Activated CD4-positive, alpha-beta T cell treated with anti-CD3 and anti-CD28 coated beads, Interleukin-10, Interleukin-2, amounts not matched to agents 100 ng/mL and 50 ng/mL, durations not matched to agents 16 hours and 8 hours (primary cell): ENCODE results near the gene PLCB1.

Experiments
- DNase-seq: peaks from one replicate; pipeline ENCODE4 v3.0.0-alpha.2; 2020

PLCB1 gene

DNA sequence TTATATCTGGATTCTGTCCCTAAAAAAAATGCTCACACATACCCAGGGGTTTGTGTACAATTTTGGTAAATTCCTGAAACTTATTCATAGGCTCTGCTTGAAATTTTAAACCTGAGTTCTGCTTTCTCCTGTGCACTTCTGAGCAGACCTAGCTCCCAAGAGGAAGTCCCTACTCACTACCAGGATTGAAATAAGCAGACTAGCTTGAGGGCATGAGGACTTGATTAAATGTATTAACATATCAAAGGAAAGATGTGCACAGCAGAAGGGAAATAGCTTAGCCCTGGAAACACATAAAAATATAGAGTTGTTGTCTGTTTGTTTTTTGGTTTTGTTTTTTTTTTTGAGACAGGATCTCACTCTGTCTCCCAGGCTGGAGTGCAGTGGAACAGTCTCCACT is 785.0 kb downstream of the PLCB1 start:
- DNase-seq: no peak

DNA sequence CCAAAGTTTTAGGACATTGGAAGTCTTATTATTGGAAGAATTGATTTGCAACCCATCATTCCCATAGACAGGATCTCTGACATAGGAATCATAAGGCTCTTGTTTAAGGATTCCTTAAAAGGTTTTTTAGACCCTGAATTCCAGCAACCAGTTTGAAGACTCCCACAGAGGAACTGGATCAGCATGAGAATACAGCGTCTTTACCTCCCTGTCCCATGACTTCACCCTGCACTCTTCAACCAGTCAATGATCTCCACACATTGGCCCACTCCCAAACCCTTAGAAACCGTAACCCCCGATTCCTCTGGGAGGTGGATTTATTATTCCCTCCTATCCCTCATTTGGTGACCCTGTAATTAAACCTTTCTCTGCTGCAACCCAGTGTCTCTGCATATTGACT is 786.1 kb downstream of the PLCB1 start:
- DNase-seq: no peak

DNA sequence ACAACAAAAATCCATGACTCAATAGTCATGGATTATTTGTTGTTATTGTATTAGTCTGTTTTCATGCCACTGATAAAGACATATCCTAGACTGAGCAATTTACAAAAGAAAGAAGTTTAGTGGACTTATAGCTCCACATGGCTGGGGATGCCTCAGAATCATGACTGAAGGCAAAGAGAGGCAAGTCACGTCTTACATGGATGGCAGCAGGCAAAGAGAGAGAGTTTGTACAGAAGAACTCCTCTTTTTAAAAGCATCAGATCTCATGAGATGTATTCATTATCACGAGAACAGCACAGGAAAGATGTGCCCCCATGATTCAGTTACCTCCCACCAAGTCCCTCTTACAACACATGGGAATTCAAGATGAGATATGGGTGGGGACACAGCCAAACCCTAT is 792.5 kb downstream of the PLCB1 start:
- DNase-seq: no peak

DNA sequence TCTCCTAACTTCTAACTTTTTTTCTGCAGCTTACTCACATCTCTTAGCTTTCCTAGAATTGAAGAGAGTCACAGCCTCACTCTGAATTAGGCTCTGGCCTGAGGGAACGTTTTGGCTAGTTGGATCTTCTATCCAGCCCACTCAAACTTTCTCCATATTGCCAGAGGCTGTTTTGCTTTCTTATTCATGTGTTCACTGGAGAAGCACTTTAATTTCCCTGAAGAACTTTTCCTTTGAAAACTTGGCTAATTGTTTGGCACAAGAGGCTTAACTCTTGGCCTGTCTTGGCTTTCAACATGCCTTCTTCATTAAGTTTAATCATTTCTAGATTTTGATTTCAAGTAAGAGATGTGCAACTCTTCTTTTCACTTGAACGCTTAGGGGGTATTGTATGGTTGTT is 798.7 kb downstream of the PLCB1 start:
- no peak for DNase-seq

DNA sequence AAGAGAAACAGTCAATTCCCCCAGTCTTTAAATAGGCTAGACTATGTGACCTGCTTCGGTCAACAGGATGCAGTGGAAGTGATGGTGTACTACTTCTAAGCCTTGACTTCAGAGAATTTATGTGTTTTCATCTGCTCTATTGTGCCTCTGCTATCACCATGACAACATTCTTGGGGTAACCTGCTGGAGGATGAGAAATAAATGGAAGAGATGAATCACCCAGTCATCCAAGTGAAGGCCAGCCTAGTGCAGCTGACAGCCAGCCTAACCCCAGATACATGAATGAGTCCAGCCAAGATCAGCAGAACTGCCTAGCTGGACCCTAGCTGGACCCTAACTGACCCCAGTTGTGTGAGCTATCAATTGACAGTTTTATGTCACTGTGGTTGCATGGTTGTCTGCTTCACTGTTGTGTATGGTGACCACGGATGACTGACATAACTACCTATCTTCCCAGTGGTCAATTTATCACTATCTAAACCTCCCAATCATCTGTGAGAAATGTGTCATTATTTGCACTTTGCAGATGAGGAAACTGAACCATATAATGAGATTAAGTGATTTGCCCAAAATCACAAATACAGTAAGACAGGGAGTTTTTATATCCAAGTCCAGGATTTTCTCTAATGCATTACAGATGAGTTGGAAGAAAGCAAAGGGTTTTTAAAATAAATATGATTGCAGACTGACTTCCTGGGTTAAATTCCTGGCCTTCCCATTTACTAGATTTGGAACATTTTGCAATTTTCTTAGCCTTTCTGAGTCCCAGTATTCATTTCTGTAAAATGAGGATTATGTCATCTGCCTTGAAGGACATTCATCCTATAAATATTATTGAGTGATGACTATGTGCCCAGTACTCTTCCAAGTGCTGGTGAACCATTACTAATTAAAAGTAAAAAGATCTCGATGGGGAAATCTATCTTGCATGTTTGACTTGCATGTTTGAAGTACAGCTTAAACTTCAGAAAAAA is 800.4 kb downstream of the PLCB1 start:
- DNase-seq: no peak

DNA sequence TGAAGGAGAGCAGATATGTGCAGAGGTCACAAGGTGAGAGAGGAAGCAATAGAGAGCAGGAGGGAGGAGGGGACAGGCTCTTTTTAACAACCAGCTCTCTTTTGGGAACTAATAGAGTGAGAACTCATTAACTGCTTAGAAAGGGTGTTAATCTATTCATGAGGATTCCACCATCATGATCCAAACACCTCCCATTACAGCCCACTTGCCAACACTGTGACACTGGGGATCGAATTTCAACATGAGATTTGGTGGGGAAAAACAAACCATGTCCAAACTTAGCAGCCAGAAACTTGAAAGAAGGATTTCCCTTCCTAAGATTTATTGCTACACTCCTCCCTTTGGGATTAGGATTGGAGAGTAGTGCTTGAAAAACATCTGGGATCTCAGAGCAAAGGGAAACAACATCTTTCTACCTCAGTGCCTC is 801.3 kb downstream of the PLCB1 start:
- DNase-seq: no peak

DNA sequence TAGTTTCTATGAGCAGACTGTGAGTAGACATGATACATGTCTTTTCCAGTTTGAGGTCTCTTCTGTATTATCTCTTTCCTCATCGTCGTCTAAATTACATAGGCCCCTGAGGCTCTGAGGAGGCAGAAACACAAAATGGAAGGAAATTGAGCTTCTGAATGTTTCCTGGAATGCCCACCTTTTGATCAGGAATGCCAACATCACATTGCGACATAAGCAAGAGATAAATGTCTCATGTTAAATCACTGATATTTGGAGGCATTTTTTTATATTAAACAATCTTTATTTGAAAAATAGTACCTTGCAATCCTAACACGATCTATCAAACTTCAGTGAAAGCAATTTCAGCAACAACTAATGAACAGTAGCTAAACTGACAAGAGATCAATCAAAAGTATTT is 802.3 kb downstream of the PLCB1 start:
- DNase-seq: no peak
